HL-60 (cell line): ENCODE measurements around the gene LAMA3.

Source experiments
- CTCF ChIP-seq: IDR thresholded peaks from one replicate; pipeline ENCODE4 v1.5.1; 2011; ENCODE audit warnings: low read length, control low read depth, inconsistent platforms; ENCODE audit not compliant: insufficient read depth
- POLR2AphosphoS5 ChIP-seq: IDR thresholded peaks from 2 replicates; pipeline ENCODE4 v1.6.1; 2012; ENCODE audit warnings: low read depth
- REST ChIP-seq: IDR thresholded peaks from 2 replicates; pipeline ENCODE4 v1.6.1; 2012; ENCODE audit warnings: low read depth; ENCODE audit not compliant: insufficient replicate concordance

- no peak for TF ChIP-seq CTCF
- no peak for TF ChIP-seq REST
- TF ChIP-seq POLR2AphosphoS5 = no peak
Observed at GRCh38 chr18:23810396-23810795, 121.1 kb downstream of the LAMA3 start.
